Esophagus (tissue), 2 donors: ENCODE measurements around the gene PCDHGA9. TPM values are rescaled to one million over a fixed set of nuclear protein-coding genes. Genes with fewer than 3 reads are reported as not detected.
"Not testable (repeated sequence)": the region's sequence is repeated elsewhere in the genome, so short reads cannot be mapped to it uniquely, and the experiment has no call there.

Source experiments
- H3K27ac ChIP-seq, 2 donors: one replicate each; pipeline ENCODE4 v1.5.1; 2013; ENCODE audit warnings: low read depth in 2 of 2, mild to moderate bottlenecking in 2 of 2, inconsistent platforms in 1 of 2, low read length in 1 of 2, moderate library complexity in 1 of 2
- H3K27me3 ChIP-seq, 2 donors: one replicate each; pipeline ENCODE4 v1.6.1; 2013; ENCODE audit warnings: low read length in 2 of 2, control low read depth in 1 of 2, mild to moderate bottlenecking in 1 of 2; ENCODE audit not compliant: insufficient read depth in 2 of 2, control insufficient read depth in 1 of 2
- H3K36me3 ChIP-seq, 2 donors: one replicate each; pipeline ENCODE4 v1.6.1; 2013; ENCODE audit warnings: low read length in 1 of 2; ENCODE audit not compliant: control insufficient read depth in 2 of 2, insufficient read depth in 2 of 2
- H3K4me1 ChIP-seq, 2 donors: one replicate each; pipeline ENCODE4 v1.6.1; 2013; ENCODE audit warnings: low read length in 1 of 2; ENCODE audit not compliant: control insufficient read depth in 2 of 2, insufficient read depth in 2 of 2
- H3K4me3 ChIP-seq, 2 donors: one replicate each; pipeline ENCODE4 v1.5.1; 2013; ENCODE audit warnings: low read length in 2 of 2, mild to moderate bottlenecking in 2 of 2, low read depth in 1 of 2, moderate library complexity in 1 of 2
- H3K9me3 ChIP-seq, 2 donors: one replicate each; pipeline ENCODE4 v1.6.1; 2013; ENCODE audit warnings: mild to moderate bottlenecking in 2 of 2, low read depth in 1 of 2, low read length in 1 of 2, moderate library complexity in 1 of 2; ENCODE audit not compliant: control insufficient read depth in 2 of 2, insufficient read depth in 1 of 2
- WGBS, 2 donors: extraction: QIAGEN DNeasy Blood & Tissue Kit; methylation state at CpG; one replicate each; pipeline ENCODE4 v1.1.7; 2013; 5-methylcytosine and 5-hydroxymethylcytosine counted together
- polyA plus RNA-seq, 2 donors: library from polyadenylated mRNA; stranded (reverse); fragments of 200-250 nt; gene quantifications; one replicate each; pipeline ENCODE4 v1.2.3, GENCODE V29; 2013
- donor health status: healthy with polysubstance abuse.
- donor health status: Bipolar disorder and iron deficiency.

The PCDHGA9 gene
- polyA plus RNA-seq, 2 donors: 0.54 to 0.83 TPM

- no peaks in the 10 kb centered on the region for H3K4me1 ChIP-seq
- no peaks in the 10 kb centered on the region for H3K36me3 ChIP-seq
- peaks cover 0 to 7% of the 10 kb centered on the region in 2 donors for H3K27me3 ChIP-seq
- WGBS, 2 donors: 19 to 23% methylated on average over 25 of the region's 25 CpGs
- H3K9me3 ChIP-seq: peaks cover 41 to 48% of the 10 kb centered on the region in 2 donors
- no peak overlapping the region for H3K27ac ChIP-seq
- peak overlapping the region; percentile 25 to 37 for H3K4me3 ChIP-seq
Measured at GRCh38 chr5:141413540-141414069, 11.0 kb downstream of the PCDHGA9 start.

- H3K36me3 ChIP-seq, H3K4me1 ChIP-seq, H3K4me3 ChIP-seq, H3K27ac ChIP-seq, H3K27me3 ChIP-seq: not testable (repeated sequence)
- WGBS, 2 donors: 30 to 32% methylated on average over 38 to 46 of the region's 46 CpGs
- peaks cover 47 to 50% of the 10 kb centered on the region in 2 donors for H3K9me3 ChIP-seq
Measured at GRCh38 chr5:141414548-141415274, 12.1 kb downstream of the PCDHGA9 start.

- not testable (repeated sequence) for H3K4me1 ChIP-seq, H3K27ac ChIP-seq, H3K27me3 ChIP-seq, H3K4me3 ChIP-seq, H3K36me3 ChIP-seq
- peaks cover 45 to 47% of the 10 kb centered on the region in 2 donors for H3K9me3 ChIP-seq
- WGBS, 2 donors: 28 to 30% methylated on average over 24 of the region's 24 CpGs
Measured at GRCh38 chr5:141415275-141415618, 12.7 kb downstream of the PCDHGA9 start.

DNA sequence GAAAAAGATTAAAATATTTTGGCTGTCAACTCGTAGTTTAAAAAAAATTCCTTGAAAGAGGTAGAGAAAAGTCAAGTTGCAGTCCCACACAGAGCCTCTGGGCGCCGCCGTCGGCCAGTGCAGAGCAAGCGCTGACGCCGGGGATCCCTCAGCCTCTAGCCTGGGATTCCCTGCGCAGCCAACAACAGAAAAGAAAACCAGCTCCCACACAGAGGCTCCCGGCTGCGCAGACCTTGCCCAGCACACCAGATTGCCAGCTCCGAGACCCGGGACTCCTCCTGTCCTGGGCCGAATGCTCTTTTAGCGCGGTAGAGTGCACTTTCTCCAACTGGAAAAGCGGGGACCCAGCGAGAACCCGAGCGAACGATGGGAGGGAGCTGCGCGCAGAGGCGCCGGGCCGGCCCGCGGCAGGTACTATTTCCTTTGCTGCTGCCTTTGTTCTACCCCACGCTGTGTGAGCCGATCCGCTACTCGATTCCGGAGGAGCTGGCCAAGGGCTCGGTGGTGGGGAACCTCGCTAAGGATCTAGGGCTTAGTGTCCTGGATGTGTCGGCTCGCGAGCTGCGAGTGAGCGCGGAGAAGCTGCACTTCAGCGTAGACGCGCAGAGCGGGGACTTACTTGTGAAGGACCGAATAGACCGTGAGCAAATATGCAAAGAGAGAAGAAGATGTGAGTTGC, 15.1 kb downstream of the PCDHGA9 start, which contains the start of gene PCDHGB7:
TSS of gene PCDHGB7 (plus strand) at position 184 of the 679 bp plus-strand sequence. CDS start at position 367, 183 bp downstream.
- 14 to 16% methylated on average over 46 of the region's 47 CpGs for WGBS, 2 donors
- Histone ChIP-seq H3K27ac (peak within 1 kb of the TSS; percentile 13 to 21), H3K9me3 (peaks cover 52 to 57% of the 10 kb centered on the region in 2 donors), H3K4me3 (peak within 1 kb of the TSS; percentile 35 to 44)
- H3K36me3 ChIP-seq, H3K4me1 ChIP-seq, H3K27me3 ChIP-seq: not testable (repeated sequence)

- no peak overlapping the region for H3K27ac ChIP-seq
- H3K9me3 ChIP-seq: peaks cover 53 to 54% of the 10 kb centered on the region in 2 donors
- no peak overlapping the region for H3K4me3 ChIP-seq
- 31 to 37% methylated on average over 73 to 74 of the region's 74 CpGs for WGBS, 2 donors
- peaks cover 0 to 5% of the 10 kb centered on the region in 2 donors for H3K4me1 ChIP-seq
- H3K27me3 ChIP-seq: no peaks in the 10 kb centered on the region
- peaks cover 0 to 2% of the 10 kb centered on the region in 2 donors for H3K36me3 ChIP-seq
Measured at GRCh38 chr5:141419074-141419880, 16.7 kb downstream of the PCDHGA9 start.

DNA sequence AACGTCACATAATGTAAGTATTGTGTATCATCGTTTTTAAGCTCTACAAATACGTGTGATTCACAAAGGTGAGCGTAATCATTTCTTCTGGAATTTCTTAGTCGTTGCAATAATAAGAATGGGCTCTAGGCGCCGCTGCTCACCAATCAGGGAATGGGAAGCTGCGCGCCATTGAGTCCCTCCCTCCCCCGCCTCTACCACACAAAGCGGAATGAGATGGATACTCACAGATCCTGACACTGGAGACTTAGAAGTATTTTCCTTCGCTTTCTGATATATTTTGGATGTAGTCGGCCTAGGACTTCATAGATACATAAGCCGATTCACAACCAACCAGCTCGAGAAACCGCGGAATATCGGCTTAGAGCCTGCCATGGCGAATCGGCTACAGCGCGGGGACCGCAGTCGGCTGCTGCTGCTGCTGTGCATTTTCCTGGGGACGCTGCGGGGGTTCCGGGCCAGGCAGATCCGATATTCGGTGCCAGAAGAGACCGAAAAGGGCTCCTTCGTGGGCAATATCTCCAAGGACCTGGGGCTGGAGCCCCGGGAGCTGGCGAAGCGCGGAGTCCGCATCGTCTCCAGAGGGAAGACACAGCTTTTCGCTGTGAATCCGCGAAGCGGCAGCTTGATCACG, 18.4 kb downstream of the PCDHGA9 start, which contains the start of gene PCDHGA11:
TSS of gene PCDHGA11 (plus strand) at position 197 of the 634 bp plus-strand sequence. CDS start at position 374, 177 bp downstream.
- H3K9me3 ChIP-seq: peaks cover 46% of the 10 kb centered on the region in 2 donors
- WGBS, 2 donors: 15 to 16% methylated on average over 42 of the region's 42 CpGs
- peak within 1 kb of the TSS; percentile 7 to 32 for H3K4me3 ChIP-seq
- H3K4me1 ChIP-seq: peaks cover 0 to 5% of the 10 kb centered on the region in 2 donors
- no peaks in the 10 kb centered on the region for H3K27me3 ChIP-seq
- H3K27ac ChIP-seq: no peak within 1 kb of the TSS
- H3K36me3 ChIP-seq: peaks cover 0 to 2% of the 10 kb centered on the region in 2 donors

DNA sequence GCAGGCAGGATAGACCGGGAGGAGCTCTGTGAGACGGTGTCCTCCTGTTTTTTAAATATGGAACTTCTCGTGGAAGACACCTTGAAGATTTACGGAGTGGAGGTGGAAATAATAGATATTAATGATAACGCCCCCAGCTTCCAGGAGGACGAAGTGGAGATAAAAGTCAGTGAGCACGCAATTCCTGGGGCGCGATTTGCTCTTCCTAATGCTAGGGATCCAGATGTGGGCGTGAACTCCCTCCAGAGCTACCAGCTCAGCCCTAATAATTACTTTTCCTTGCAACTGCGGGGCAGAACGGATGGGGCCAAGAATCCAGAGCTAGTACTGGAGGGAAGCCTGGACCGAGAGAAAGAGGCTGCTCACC, 18.9 kb downstream of the PCDHGA9 start:
- peaks cover 0 to 2% of the 10 kb centered on the region in 2 donors for H3K36me3 ChIP-seq
- no peaks in the 10 kb centered on the region for H3K27me3 ChIP-seq
- peak overlapping the region; percentile 7 to 32 for H3K4me3 ChIP-seq
- H3K4me1 ChIP-seq: peaks cover 0 to 5% of the 10 kb centered on the region in 2 donors
- peaks cover 50% of the 10 kb centered on the region in 2 donors for H3K9me3 ChIP-seq
- no peak overlapping the region for H3K27ac ChIP-seq
- 11 to 13% methylated on average over 13 of the region's 13 CpGs for WGBS, 2 donors

DNA sequence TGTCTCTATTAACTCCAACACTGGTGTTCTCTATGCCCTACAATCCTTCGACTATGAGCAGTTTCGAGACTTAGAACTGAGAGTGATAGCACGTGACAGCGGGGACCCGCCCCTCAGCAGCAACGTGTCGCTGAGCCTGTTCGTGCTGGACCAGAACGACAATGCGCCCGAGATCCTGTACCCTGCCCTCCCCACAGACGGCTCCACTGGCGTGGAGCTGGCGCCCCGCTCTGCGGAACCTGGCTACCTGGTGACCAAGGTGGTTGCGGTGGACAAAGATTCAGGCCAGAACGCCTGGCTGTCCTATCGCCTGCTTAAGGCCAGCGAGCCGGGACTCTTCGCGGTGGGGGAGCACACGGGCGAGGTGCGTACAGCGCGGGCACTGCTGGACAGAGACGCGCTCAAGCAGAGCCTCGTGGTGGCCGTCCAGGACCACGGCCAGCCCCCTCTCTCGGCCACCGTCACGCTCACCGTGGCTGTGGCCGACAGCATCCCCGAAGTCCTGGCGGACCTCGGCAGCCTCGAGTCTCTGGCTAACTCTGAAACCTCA, 20.2 kb downstream of the PCDHGA9 start:
- WGBS, 2 donors: 23 to 27% methylated on average over 42 of the region's 42 CpGs
- H3K36me3 ChIP-seq: peaks cover 0 to 2% of the 10 kb centered on the region in 2 donors
- no peaks in the 10 kb centered on the region for H3K27me3 ChIP-seq
- H3K4me3 ChIP-seq: no peak overlapping the region
- no peak overlapping the region for H3K27ac ChIP-seq
- H3K9me3 ChIP-seq: peaks cover 55 to 60% of the 10 kb centered on the region in 2 donors
- peaks cover 0 to 5% of the 10 kb centered on the region in 2 donors for H3K4me1 ChIP-seq
